ENCODE data around the gene SLC6A9. TPM values are rescaled to one million over a fixed set of nuclear protein-coding genes. Genes with fewer than 3 reads are reported as not detected.
A peak's percentile ranks its signal among the peaks of the same experiment; 100 is the strongest.

SLC6A9 gene
- total RNA-seq, 2 experiments from 2014 or later = 1.9 to 2.3 TPM

- peaks cover 42% of the 10 kb centered on the region for H3K4me1 Mint-ChIP-seq (ENCODE audit: low read depth)
- ATAC-seq (no peak), DNase-seq (no peak)
- ChIA-PET CTCF (no interaction called here), POLR2A (interaction anchor here (0.6 kb wide), 1 partner anchor 22 kb away, joined by 3 read pairs; no protein-coding TSS in a partner anchor)
- peaks cover 28% of the 10 kb centered on the region for H3K36me3 Mint-ChIP-seq (ENCODE audit: low read depth)
- no peaks in the 10 kb centered on the region for H3K27me3 Mint-ChIP-seq (ENCODE audit: low read depth)
- no peak overlapping the region for H3K27ac Mint-ChIP-seq
- H3K4me3 Mint-ChIP-seq = peak overlapping the region; percentile 97
- no peaks in the 10 kb centered on the region for H3K9me3 Mint-ChIP-seq (ENCODE audit: insufficient read depth)
These were observed 59.8 kb downstream of the SLC6A9 start for GRCh38 chr1:43971336-43971980.

DNA sequence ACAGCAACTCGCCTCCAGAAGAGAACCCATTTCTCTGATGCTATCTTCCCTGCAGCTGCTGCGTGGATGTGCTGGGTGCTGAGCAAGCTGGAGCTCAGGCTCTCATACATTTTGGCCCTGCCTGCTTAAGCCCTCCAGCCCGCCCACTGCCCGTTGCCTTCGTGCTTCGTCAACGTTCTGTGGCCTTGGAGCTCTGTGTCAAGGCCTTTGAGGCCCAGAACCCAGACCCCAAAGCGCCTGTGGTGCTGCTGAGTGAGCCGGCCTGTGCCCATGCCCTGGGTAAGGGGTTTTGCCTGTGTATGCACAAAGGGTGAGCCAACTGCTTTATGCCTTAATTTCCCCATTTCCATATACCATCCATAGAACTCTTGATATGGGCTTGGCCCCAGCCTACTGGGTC is 60.4 kb downstream of the SLC6A9 start:
- ChIA-PET POLR2A (interaction anchor here (0.6 to 1.8 kb wide), 2 partner anchors 22 to 24 kb away, joined by 3 to 6 read pairs; partner anchors contain the start of gene IPO13), CTCF (interaction anchor here (0.8 to 1.6 kb wide), 3 partner anchors 24 to 36 kb away, joined by 3 to 4 read pairs (median 4); partner anchors contain the start of gene IPO13)
- Mint-ChIP-seq H3K27ac (peak overlapping the region; percentile 86), H3K9me3 (ENCODE audit: insufficient read depth) (no peaks in the 10 kb centered on the region), H3K4me3 (peak overlapping the region; percentile 97), H3K4me1 (ENCODE audit: low read depth) (peaks cover 36% of the 10 kb centered on the region), H3K27me3 (ENCODE audit: low read depth) (no peaks in the 10 kb centered on the region), H3K36me3 (ENCODE audit: low read depth) (peaks cover 25% of the 10 kb centered on the region)
- DNase-seq (no peak), ATAC-seq (no peak)

DNA sequence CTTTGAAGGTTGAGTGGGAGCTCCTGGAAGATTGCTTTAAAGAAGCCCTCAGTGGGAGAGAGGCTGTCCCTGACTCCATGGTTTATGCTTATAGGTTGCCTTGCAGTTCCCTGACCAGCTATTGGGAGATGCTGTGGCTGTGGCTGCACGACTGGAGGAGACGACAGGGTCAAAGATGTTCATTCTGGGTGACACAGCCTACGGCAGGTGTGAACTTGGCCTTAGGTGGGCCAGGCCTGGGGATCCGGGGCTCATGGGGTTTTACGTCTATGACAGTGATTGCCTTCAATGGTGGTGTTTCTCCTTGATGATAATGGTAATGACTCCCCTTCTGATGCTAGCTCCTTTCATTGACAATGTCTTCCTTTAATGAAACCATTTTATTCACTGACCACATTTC is 60.8 kb downstream of the SLC6A9 start:
- Mint-ChIP-seq H3K36me3 (ENCODE audit: low read depth) (peaks cover 23% of the 10 kb centered on the region), H3K27ac (peak overlapping the region; percentile 86), H3K4me3 (peak overlapping the region; percentile 97), H3K9me3 (ENCODE audit: insufficient read depth) (no peaks in the 10 kb centered on the region), H3K27me3 (ENCODE audit: low read depth) (no peaks in the 10 kb centered on the region), H3K4me1 (ENCODE audit: low read depth) (peaks cover 34% of the 10 kb centered on the region)
- DNase-seq = no peak
- ChIA-PET POLR2A (interaction anchor here (1.8 kb wide), 1 partner anchor 24 kb away, joined by 6 read pairs; the partner anchor contains the start of gene IPO13), CTCF (interaction anchor here (0.8 to 1.6 kb wide), 4 partner anchors 21 to 35 kb away, joined by 3 to 4 read pairs (median 4); partner anchors contain the start of gene IPO13)
- no peak for ATAC-seq

GRCh38 chr1:43969746-43970466 is 61.4 kb downstream of the SLC6A9 start, which contains the start of gene DPH2:
DPH2 (plus strand) TSS chr1:43970010; CDS start chr1:43970176, 166 bp downstream.
- peak; percentile 99 for DNase-seq
- peak within 1 kb of the TSS; percentile 97 for H3K4me3 Mint-ChIP-seq
- H3K27me3 Mint-ChIP-seq (ENCODE audit: low read depth) = no peaks in the 10 kb centered on the region
- H3K9me3 Mint-ChIP-seq (ENCODE audit: insufficient read depth) = no peaks in the 10 kb centered on the region
- H3K36me3 Mint-ChIP-seq (ENCODE audit: low read depth) = peaks cover 23% of the 10 kb centered on the region
- H3K4me1 Mint-ChIP-seq (ENCODE audit: low read depth) = peaks cover 34% of the 10 kb centered on the region
- peak; percentile 90 for ATAC-seq
- H3K27ac Mint-ChIP-seq = peak within 1 kb of the TSS; percentile 86
- ChIA-PET CTCF (interaction anchor here (0.8 to 1.6 kb wide), 6 partner anchors 21 to 207 kb away, joined by 3 to 4 read pairs (median 4); partner anchors contain the start of gene IPO13), POLR2A (interaction anchor here (0.7 to 1.8 kb wide), 2 partner anchors 22 to 23 kb away, joined by 3 to 6 read pairs; partner anchors contain the start of gene IPO13)

GRCh38 chr1:43969416-43969745 is 61.9 kb downstream of the SLC6A9 start:
- peak overlapping the region; percentile 97 for H3K4me3 Mint-ChIP-seq
- H3K4me1 Mint-ChIP-seq (ENCODE audit: low read depth) = peaks cover 32% of the 10 kb centered on the region
- POLR2A ChIA-PET = interaction anchor here (0.7 to 1.8 kb wide), 2 partner anchors 22 to 23 kb away, joined by 3 to 6 read pairs; partner anchors contain the start of gene IPO13
- peaks cover 23% of the 10 kb centered on the region for H3K36me3 Mint-ChIP-seq (ENCODE audit: low read depth)
- no peak for ATAC-seq
- no peaks in the 10 kb centered on the region for H3K27me3 Mint-ChIP-seq (ENCODE audit: low read depth)
- CTCF ChIA-PET = interaction anchor here (0.9 to 1.6 kb wide), 4 partner anchors 20 to 206 kb away, joined by 3 to 4 read pairs (median 4); no protein-coding TSS in a partner anchor
- no peaks in the 10 kb centered on the region for H3K9me3 Mint-ChIP-seq (ENCODE audit: insufficient read depth)
- H3K27ac Mint-ChIP-seq = peak overlapping the region; percentile 86
- no peak for DNase-seq

GRCh38 chr1:43968348-43968948 is 62.8 kb downstream of the SLC6A9 start:
- no peak for ATAC-seq
- Mint-ChIP-seq H3K9me3 (ENCODE audit: insufficient read depth) (no peaks in the 10 kb centered on the region), H3K27ac (no peak overlapping the region), H3K27me3 (ENCODE audit: low read depth) (no peaks in the 10 kb centered on the region), H3K4me1 (ENCODE audit: low read depth) (peaks cover 23% of the 10 kb centered on the region), H3K36me3 (ENCODE audit: low read depth) (peaks cover 19% of the 10 kb centered on the region), H3K4me3 (no peak overlapping the region)
- POLR2A ChIA-PET = no interaction called here
- DNase-seq = peak; percentile 67
- CTCF ChIA-PET = interaction anchor here (1.0 to 1.8 kb wide), 2 partner anchors 34 to 80 kb away, joined by 4 read pairs; no protein-coding TSS in a partner anchor

DNA sequence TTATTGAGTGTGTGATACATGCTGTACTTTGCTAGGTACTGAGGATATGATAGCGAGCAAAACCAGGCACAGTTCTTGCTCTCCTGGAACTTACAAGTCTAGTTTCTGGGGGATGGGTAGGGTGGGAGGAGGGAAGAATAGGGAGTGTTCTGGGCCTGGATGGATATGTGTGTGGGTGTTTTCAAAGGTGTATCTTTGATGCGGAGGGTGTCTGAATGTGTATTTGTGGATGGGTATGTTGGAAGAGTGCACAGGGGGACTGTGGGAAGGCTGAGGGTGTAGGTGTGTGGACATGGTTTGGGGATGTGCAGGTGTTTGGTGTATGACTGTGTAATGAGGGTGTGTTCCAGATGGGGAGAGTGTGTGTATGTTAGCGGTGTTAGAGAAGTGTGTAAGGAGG is 65.9 kb downstream of the SLC6A9 start:
- POLR2A ChIA-PET = no interaction called here
- no peak for ATAC-seq

DNA sequence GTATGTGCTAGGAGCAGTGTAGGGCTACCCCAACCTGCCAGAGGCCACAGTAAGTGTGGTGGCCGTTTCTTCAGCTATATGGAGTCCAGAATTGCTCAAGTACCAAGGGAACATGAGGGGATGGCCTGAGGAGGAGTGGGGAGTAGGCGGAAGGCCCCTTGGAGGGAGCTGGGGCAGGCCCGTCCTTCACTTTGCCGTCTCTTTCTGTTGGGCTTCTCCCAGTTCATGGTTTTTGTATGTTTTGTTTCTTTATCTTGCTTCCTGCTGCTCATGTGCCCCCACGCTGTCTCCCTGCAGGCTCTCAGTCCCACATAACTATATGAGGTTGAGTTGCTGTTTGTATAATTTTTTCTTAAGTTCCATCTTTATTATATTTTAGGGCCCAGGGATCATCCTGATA is 67.4 kb downstream of the SLC6A9 start:
- Mint-ChIP-seq H3K4me3 (no peak overlapping the region), H3K36me3 (ENCODE audit: low read depth) (peaks cover 13% of the 10 kb centered on the region), H3K27ac (no peak overlapping the region), H3K27me3 (ENCODE audit: low read depth) (no peaks in the 10 kb centered on the region), H3K4me1 (ENCODE audit: low read depth) (peaks cover 14% of the 10 kb centered on the region), H3K9me3 (ENCODE audit: insufficient read depth) (no peaks in the 10 kb centered on the region)
- CTCF ChIA-PET = interaction anchor here (1.9 kb wide), 1 partner anchor 29 kb away, joined by 8 read pairs; the partner anchor contains the start of gene ARTN
- POLR2A ChIA-PET = interaction anchor here (0.7 kb wide), 1 partner anchor 423 kb away, joined by 3 read pairs; no protein-coding TSS in a partner anchor
- no peak for ATAC-seq
- no peak for DNase-seq

More for the DNA sequence above, 65.9 kb downstream of the SLC6A9 start:
- H3K9me3 Mint-ChIP-seq (ENCODE audit: insufficient read depth) = no peaks in the 10 kb centered on the region
- H3K36me3 Mint-ChIP-seq (ENCODE audit: low read depth) = peaks cover 10% of the 10 kb centered on the region
- no peaks in the 10 kb centered on the region for H3K27me3 Mint-ChIP-seq (ENCODE audit: low read depth)
- no peak overlapping the region for H3K4me3 Mint-ChIP-seq
- DNase-seq = no peak
- H3K4me1 Mint-ChIP-seq (ENCODE audit: low read depth) = peaks cover 25% of the 10 kb centered on the region
- no peak overlapping the region for H3K27ac Mint-ChIP-seq
- CTCF ChIA-PET = interaction anchor here (0.7 kb wide), 1 partner anchor 13 kb away, joined by 4 read pairs; no protein-coding TSS in a partner anchor

GRCh38 chr1:43963006-43963405 is 68.3 kb downstream of the SLC6A9 start:
- no peak overlapping the region for H3K27ac Mint-ChIP-seq
- H3K36me3 Mint-ChIP-seq (ENCODE audit: low read depth) = peaks cover 14% of the 10 kb centered on the region
- POLR2A ChIA-PET = no interaction called here
- DNase-seq (no peak), ATAC-seq (no peak)
- no peaks in the 10 kb centered on the region for H3K27me3 Mint-ChIP-seq (ENCODE audit: low read depth)
- CTCF ChIA-PET = interaction anchor here (1.9 kb wide), 1 partner anchor 28 kb away, joined by 8 read pairs; the partner anchor contains the start of gene ARTN
- no peaks in the 10 kb centered on the region for H3K9me3 Mint-ChIP-seq (ENCODE audit: insufficient read depth)
- H3K4me1 Mint-ChIP-seq (ENCODE audit: low read depth) = peaks cover 14% of the 10 kb centered on the region
- H3K4me3 Mint-ChIP-seq = no peak overlapping the region

DNA sequence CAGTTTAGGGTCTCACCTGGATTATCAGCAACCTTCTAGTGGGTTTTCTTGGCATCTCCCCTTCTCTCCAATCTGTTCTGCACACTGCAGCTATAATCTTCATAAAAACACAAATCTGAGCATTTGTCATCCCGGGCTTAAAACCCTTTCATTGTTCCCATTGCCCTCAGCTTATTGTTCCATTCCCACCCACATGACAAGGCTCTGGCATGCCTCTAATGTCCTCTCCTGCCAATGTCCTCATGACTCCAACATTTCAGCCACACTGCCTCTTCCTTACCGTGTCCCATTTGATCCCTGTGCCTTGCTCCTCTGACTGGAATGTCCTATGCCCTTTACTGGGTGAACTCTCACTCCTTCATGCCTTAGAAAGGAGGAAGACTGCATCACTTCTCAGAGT is 68.9 kb downstream of the SLC6A9 start:
- peaks cover 13% of the 10 kb centered on the region for H3K36me3 Mint-ChIP-seq (ENCODE audit: low read depth)
- H3K27ac Mint-ChIP-seq = peak overlapping the region; percentile 2
- no peak for ATAC-seq
- peaks cover 14% of the 10 kb centered on the region for H3K4me1 Mint-ChIP-seq (ENCODE audit: low read depth)
- DNase-seq = no peak
- no peaks in the 10 kb centered on the region for H3K9me3 Mint-ChIP-seq (ENCODE audit: insufficient read depth)
- ChIA-PET POLR2A (no interaction called here), CTCF (interaction anchor here (1.9 kb wide), 1 partner anchor 28 kb away, joined by 8 read pairs; the partner anchor contains the start of gene ARTN)
- no peak overlapping the region for H3K4me3 Mint-ChIP-seq
- no peaks in the 10 kb centered on the region for H3K27me3 Mint-ChIP-seq (ENCODE audit: low read depth)

DNA sequence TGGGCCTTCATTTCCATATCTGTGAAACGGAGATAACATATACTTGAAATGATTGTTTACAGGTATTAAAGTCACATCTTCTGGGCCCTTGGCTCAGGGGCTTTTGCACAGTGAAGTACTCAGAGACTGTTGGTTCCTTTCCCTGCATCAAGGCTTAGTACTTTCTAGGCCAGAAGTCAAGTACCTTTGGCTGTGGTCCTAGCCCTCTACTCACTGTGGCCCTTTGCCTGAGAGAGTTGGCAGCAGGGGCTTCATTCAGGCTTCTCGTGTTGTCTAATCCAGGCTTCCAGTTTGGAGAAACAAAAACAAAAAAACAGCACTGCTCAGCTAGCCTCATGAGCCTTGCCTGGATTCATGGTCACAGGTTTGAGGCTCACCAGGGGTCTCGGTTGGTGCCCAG is 69.6 kb downstream of the SLC6A9 start:
- DNase-seq (no peak), ATAC-seq (no peak)
- H3K36me3 Mint-ChIP-seq (ENCODE audit: low read depth) = peaks cover 15% of the 10 kb centered on the region
- H3K27me3 Mint-ChIP-seq (ENCODE audit: low read depth) = no peaks in the 10 kb centered on the region
- no peak overlapping the region for H3K4me3 Mint-ChIP-seq
- H3K4me1 Mint-ChIP-seq (ENCODE audit: low read depth) = peaks cover 14% of the 10 kb centered on the region
- H3K9me3 Mint-ChIP-seq (ENCODE audit: insufficient read depth) = no peaks in the 10 kb centered on the region
- CTCF ChIA-PET = interaction anchor here (1.9 kb wide), 1 partner anchor 27 kb away, joined by 8 read pairs; the partner anchor contains the start of gene ARTN
- POLR2A ChIA-PET = no interaction called here
- H3K27ac Mint-ChIP-seq = no peak overlapping the region

Measured in activated CD8-positive, alpha-beta T cell treated with anti-CD3 and anti-CD28 coated beads, Interleukin-2, amount 10 ng/mL, durations not matched to agents 7 days and 5 days (primary cell).